ENCODE measurements around the gene SACS.
"Not testable (repeated sequence)": the region's sequence is repeated elsewhere in the genome, so short reads cannot be mapped to it uniquely, and the experiment has no call there.

Gene SACS

GRCh38 chr13:23455401-23456185 is 22.1 kb upstream of the SACS start:
- no peak for DNase-seq

- no peak for DNase-seq
Observed at GRCh38 chr13:23453132-23453531, 19.6 kb upstream of the SACS start.

GRCh38 chr13:23450340-23451046 is 17.0 kb upstream of the SACS start:
- peak; percentile 15 for DNase-seq

GRCh38 chr13:23449398-23450162 is 16.1 kb upstream of the SACS start:
- no peak for DNase-seq

- DNase-seq, result no peak
Observed at GRCh38 chr13:23447927-23448326, 14.4 kb upstream of the SACS start.

- DNase-seq, result no peak
Observed at GRCh38 chr13:23445794-23446193, 12.3 kb upstream of the SACS start.

- DNase-seq, result no peak
Observed at GRCh38 chr13:23443878-23444277, 10.4 kb upstream of the SACS start.

- DNase-seq, result no peak
Observed at GRCh38 chr13:23443110-23443509, 9.6 kb upstream of the SACS start.

GRCh38 chr13:23440821-23441618 is 7.5 kb upstream of the SACS start:
- DNase-seq, result no peak

- DNase-seq, result not testable (repeated sequence)
Observed at GRCh38 chr13:23440324-23440723, 6.8 kb upstream of the SACS start.

GRCh38 chr13:23437916-23438315 is 4.4 kb upstream of the SACS start:
- DNase-seq, result no peak

GRCh38 chr13:23436680-23437079 is 3.2 kb upstream of the SACS start:
- DNase-seq, result no peak

GRCh38 chr13:23434491-23434890 is 989 bp upstream of the SACS start:
- no peak for DNase-seq

- DNase-seq, result no peak
Observed at GRCh38 chr13:23432626-23433025, 876 bp downstream of the SACS start.

- no peak for DNase-seq
Observed at GRCh38 chr13:23430664-23431063, 2.8 kb downstream of the SACS start.

- no peak for DNase-seq
Observed at GRCh38 chr13:23427881-23428528, 5.5 kb downstream of the SACS start.

GRCh38 chr13:23427342-23427843 is 6.1 kb downstream of the SACS start:
- DNase-seq, result no peak

- no peak for DNase-seq
Observed at GRCh38 chr13:23421596-23421995, 11.9 kb downstream of the SACS start.

GRCh38 chr13:23418776-23419683 is 14.5 kb downstream of the SACS start:
- DNase-seq, result no peak

- DNase-seq, result no peak
Observed at GRCh38 chr13:23414682-23415081, 18.8 kb downstream of the SACS start.

- no peak for DNase-seq
Observed at GRCh38 chr13:23411706-23412105, 21.8 kb downstream of the SACS start.
